BE2C (cell line): ENCODE measurements around the gene COBL.

ENCODE experiments used
- DNase-seq: peaks from one replicate; pipeline ENCODE4 v3.0.0-alpha.2; 2020
- H3K27me3 ChIP-seq: fragments of 250-450 bp; sonication (Bioruptor Pico); 2 replicates; pipeline ENCODE4 v1.5.1; 2020; ENCODE audit warnings: mild to moderate bottlenecking
- H3K36me3 ChIP-seq: fragments of 250-450 bp; sonication (Bioruptor Pico); 2 replicates; pipeline ENCODE4 v1.5.1; 2020; ENCODE audit warnings: mild to moderate bottlenecking
- H3K4me1 ChIP-seq: fragments of 250-450 bp; sonication (Bioruptor Pico); 2 replicates; pipeline ENCODE4 v1.5.1; 2020
- H3K4me3 ChIP-seq: 2 replicates; pipeline ENCODE4 v1.5.1; 2011; ENCODE audit warnings: low read depth, low read length
- H3K9me3 ChIP-seq: fragments of 250-450 bp; sonication (Bioruptor Pico); 2 replicates; pipeline ENCODE4 v1.5.1; 2020
- CTCF ChIP-seq: IDR thresholded peaks from 2 replicates; pipeline ENCODE4 v1.5.1; 2012; ENCODE audit warnings: mild to moderate bottlenecking, low read depth, low read length

COBL gene

GRCh38 chr7:51310131-51310583 lies 6.5 kb downstream of the COBL start:
- no peaks in the 10 kb centered on the region for H3K9me3 ChIP-seq
- H3K4me3 ChIP-seq, result no peak overlapping the region
- H3K27me3 ChIP-seq, result peaks cover 22% of the 10 kb centered on the region
- H3K36me3 ChIP-seq, result no peaks in the 10 kb centered on the region
- DNase-seq, result no peak
- no peaks in the 10 kb centered on the region for H3K4me1 ChIP-seq
- no peak for TF ChIP-seq CTCF

GRCh38 chr7:51309361-51310130 lies 7.1 kb downstream of the COBL start:
- H3K4me1 ChIP-seq, result no peaks in the 10 kb centered on the region

GRCh38 chr7:51308696-51309095 lies 7.9 kb downstream of the COBL start:
- Histone ChIP-seq H3K9me3 (no peaks in the 10 kb centered on the region), H3K4me3 (no peak overlapping the region), H3K4me1 (no peaks in the 10 kb centered on the region), H3K36me3 (no peaks in the 10 kb centered on the region), H3K27me3 (peaks cover 8% of the 10 kb centered on the region)
- TF ChIP-seq CTCF, result no peak
- no peak for DNase-seq

More at GRCh38 chr7:51309361-51310130, 7.1 kb downstream of the COBL start:
- DNase-seq, result no peak
- TF ChIP-seq CTCF, result no peak
- H3K36me3 ChIP-seq, result no peaks in the 10 kb centered on the region
- peaks cover 16% of the 10 kb centered on the region for H3K27me3 ChIP-seq
- H3K4me3 ChIP-seq, result no peak overlapping the region
- no peaks in the 10 kb centered on the region for H3K9me3 ChIP-seq

- Histone ChIP-seq H3K36me3 (no peaks in the 10 kb centered on the region), H3K9me3 (no peaks in the 10 kb centered on the region), H3K4me3 (no peak overlapping the region), H3K27me3 (peaks cover 7% of the 10 kb centered on the region), H3K4me1 (no peaks in the 10 kb centered on the region)
- no peak for TF ChIP-seq CTCF
- DNase-seq, result no peak
Observed at GRCh38 chr7:51308265-51308664, 8.3 kb downstream of the COBL start.

GRCh38 chr7:51307651-51308210 lies 8.9 kb downstream of the COBL start:
- H3K4me3 ChIP-seq, result no peak overlapping the region
- no peak for DNase-seq

More at GRCh38 chr7:51307651-51308210, 8.9 kb downstream of the COBL start:
- H3K27me3 ChIP-seq, result peaks cover 7% of the 10 kb centered on the region
- TF ChIP-seq CTCF, result no peak
- H3K9me3 ChIP-seq, result no peaks in the 10 kb centered on the region
- no peaks in the 10 kb centered on the region for H3K36me3 ChIP-seq
- no peaks in the 10 kb centered on the region for H3K4me1 ChIP-seq
